Measurements from ENCODE around the gene SIRPB2.
"Not testable (repeated sequence)": the region's sequence is repeated elsewhere in the genome, so short reads cannot be mapped to it uniquely, and the experiment has no call there.

SIRPB2 gene

GRCh38 chr20:1499528-1500420 is 8.6 kb upstream of the SIRPB2 start:
- no peak for DNase-seq (ENCODE audit: low read depth, low spot score)

- not testable (repeated sequence) for DNase-seq (ENCODE audit: low read depth, low spot score)
Measured at GRCh38 chr20:1497371-1497770, 6.2 kb upstream of the SIRPB2 start.

- no peak for DNase-seq (ENCODE audit: low read depth, low spot score)
Measured at GRCh38 chr20:1496930-1497329, 5.7 kb upstream of the SIRPB2 start.

GRCh38 chr20:1494436-1494835 is 3.2 kb upstream of the SIRPB2 start:
- DNase-seq (ENCODE audit: low read depth, low spot score): no peak

- DNase-seq (ENCODE audit: low read depth, low spot score): no peak
Measured at GRCh38 chr20:1493536-1493935, 2.3 kb upstream of the SIRPB2 start.

- DNase-seq (ENCODE audit: low read depth, low spot score): no peak
Measured at GRCh38 chr20:1491860-1492642, 831 bp upstream of the SIRPB2 start.

GRCh38 chr20:1490643-1491195 is 501 bp downstream of the SIRPB2 start:
- DNase-seq (ENCODE audit: low read depth, low spot score): no peak

- no peak for DNase-seq (ENCODE audit: low read depth, low spot score)
Measured at GRCh38 chr20:1489764-1490436, 1.3 kb downstream of the SIRPB2 start.

GRCh38 chr20:1489325-1489724 is 1.9 kb downstream of the SIRPB2 start:
- no peak for DNase-seq (ENCODE audit: low read depth, low spot score)

GRCh38 chr20:1486566-1486965 is 4.7 kb downstream of the SIRPB2 start:
- DNase-seq (ENCODE audit: low read depth, low spot score): no peak

GRCh38 chr20:1484438-1485116 is 6.6 kb downstream of the SIRPB2 start:
- DNase-seq (ENCODE audit: low read depth, low spot score): no peak

- DNase-seq (ENCODE audit: low read depth, low spot score): no peak
Measured at GRCh38 chr20:1479831-1480595, 11.2 kb downstream of the SIRPB2 start.

GRCh38 chr20:1478566-1478965 is 12.7 kb downstream of the SIRPB2 start:
- DNase-seq (ENCODE audit: low read depth, low spot score): peak; percentile 49

- DNase-seq (ENCODE audit: low read depth, low spot score): no peak
Measured at GRCh38 chr20:1477896-1478490, 13.2 kb downstream of the SIRPB2 start.

- DNase-seq (ENCODE audit: low read depth, low spot score): no peak
Measured at GRCh38 chr20:1474817-1475603, 16.2 kb downstream of the SIRPB2 start.

- no peak for DNase-seq (ENCODE audit: low read depth, low spot score)
Measured at GRCh38 chr20:1474325-1474724, 16.9 kb downstream of the SIRPB2 start.

- no peak for DNase-seq (ENCODE audit: low read depth, low spot score)
Measured at GRCh38 chr20:1473246-1474220, 17.7 kb downstream of the SIRPB2 start.

Measured in astrocyte of the hippocampus (primary cell).